HG03439 (cell line): ENCODE measurements around the gene ZNF385B.

Experiments
- ATAC-seq: cut with Tn5 transposase; IDR thresholded peaks from one replicate; pipeline ENCODE4 v1.9.1; 2021; ENCODE audit warnings: mild to moderate bottlenecking, moderate library complexity; ENCODE audit not compliant: unreplicated experiment

ZNF385B gene

GRCh38 chr2:179857236-179857635, 4.2 kb downstream of the ZNF385B start:
- ATAC-seq = no peak

DNA sequence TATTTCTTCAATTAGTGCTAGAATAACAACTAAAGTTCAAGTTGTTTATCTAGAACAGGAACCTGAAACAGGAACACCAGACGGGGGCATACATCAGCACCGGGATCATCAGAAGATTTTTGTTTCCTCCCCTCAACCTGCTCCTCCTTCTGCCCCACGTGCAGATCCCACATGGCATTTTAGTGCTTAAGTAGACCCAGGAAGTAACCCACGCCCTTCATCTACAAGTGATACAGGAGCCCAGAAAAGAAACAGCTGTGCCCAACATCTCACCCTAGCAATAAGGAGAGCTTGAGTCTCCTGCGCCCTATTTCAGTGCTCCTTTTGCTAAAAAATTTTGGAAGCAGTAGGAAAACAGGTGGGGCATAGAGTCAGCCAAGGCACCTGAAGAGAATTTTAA, 5.2 kb downstream of the ZNF385B start:
- no peak for ATAC-seq

GRCh38 chr2:179855673-179856072, 5.7 kb downstream of the ZNF385B start:
- ATAC-seq = no peak

DNA sequence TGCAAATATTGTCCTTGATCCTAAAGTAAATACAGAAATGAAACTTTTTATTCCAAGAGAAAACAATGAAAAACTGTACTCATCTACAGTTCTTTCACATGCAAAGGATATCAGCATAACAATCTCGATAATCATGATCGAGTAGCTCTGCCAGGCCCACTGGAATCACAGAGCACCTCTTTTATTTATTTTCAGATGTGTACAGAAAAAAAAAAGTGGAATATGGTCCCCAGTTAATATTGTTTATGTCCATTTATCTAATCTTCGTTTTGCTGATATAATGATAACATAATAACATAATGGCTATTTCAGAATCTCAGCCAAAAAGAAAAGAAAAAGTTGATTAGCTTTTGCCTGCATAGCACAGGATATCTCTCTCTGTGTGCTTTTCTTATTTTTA, 6.5 kb downstream of the ZNF385B start:
- ATAC-seq = no peak

GRCh38 chr2:179853108-179853507, 8.3 kb downstream of the ZNF385B start:
- no peak for ATAC-seq

DNA sequence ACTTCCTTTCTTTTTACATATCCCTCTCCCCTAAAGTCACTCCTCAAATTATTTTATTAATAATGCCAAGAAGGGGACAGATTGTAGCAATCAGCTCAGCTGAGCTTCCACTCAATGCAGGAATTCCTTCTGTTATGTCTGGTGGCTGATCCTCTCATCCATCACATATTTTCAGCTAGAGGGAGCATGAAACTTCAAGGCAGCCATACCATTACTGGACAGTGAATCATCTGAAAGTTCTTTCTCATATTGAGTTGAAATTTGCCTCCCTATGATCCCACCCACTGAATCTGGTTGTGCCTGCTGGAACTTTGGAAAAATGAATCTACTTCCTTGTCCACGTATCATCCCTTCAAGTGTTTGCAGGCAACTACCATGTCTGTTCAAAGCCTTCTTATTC, 11.2 kb downstream of the ZNF385B start:
- no peak for ATAC-seq

DNA sequence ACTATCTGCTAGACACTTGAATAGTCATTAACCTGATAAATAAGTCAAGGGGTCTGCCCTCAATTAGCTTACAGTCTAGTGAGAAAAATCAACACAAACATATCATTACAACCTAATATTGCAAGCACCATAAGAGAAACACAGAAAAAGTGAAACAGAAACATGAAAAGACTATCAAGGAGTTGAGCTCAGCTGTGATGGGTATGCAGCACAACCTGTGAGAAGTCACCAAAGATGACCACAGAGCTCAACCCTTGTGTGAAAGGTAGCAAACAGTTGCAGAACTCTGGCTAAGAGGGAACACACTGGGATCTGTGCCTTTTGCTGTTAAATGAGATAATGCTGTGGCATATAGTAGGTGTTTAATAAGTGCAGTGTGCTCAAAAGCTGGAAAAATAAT, 11.7 kb downstream of the ZNF385B start:
- ATAC-seq = no peak

DNA sequence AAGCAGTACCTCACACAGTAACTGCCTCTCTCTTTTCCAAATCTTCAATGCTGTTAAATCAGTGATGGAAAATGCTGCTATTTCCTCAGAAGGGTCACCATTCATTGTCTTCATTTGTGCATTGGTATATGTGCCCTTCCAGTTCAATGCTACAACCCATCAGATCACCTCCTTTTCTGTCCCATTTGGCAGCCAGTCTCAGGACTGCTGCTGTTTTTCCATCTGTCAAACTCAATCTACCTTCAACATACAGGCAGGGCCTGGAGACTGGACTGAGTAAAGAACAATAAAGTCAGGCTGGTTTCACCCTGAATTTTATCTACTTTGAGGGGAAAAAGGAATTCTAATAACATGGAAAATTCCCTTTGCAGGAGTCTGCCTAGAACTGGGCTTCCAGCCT, 17.9 kb downstream of the ZNF385B start:
- no peak for ATAC-seq

- no peak for ATAC-seq
These were observed 18.8 kb downstream of the ZNF385B start for GRCh38 chr2:179842498-179843153.

DNA sequence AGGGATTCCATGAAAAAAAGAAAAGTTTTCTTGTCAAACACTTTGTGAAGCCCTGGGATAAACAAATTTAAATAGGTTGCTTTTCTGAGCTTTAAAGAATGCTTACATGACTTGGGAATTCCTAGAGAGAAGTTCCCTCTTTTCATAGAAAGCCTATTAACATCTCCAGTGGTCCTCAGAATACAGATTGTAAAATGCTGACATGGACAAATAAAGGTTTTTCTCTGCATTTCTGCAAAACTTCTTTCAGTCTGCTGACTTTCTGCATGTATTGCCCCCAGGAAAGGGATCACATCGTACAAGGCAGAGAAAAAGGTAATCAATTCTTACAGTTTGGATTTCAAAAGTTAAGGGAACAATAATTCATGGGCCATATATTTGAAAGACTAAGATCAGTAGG, 20.6 kb downstream of the ZNF385B start:
- no peak for ATAC-seq

GRCh38 chr2:179837408-179837807, 24.0 kb downstream of the ZNF385B start:
- ATAC-seq = no peak

DNA sequence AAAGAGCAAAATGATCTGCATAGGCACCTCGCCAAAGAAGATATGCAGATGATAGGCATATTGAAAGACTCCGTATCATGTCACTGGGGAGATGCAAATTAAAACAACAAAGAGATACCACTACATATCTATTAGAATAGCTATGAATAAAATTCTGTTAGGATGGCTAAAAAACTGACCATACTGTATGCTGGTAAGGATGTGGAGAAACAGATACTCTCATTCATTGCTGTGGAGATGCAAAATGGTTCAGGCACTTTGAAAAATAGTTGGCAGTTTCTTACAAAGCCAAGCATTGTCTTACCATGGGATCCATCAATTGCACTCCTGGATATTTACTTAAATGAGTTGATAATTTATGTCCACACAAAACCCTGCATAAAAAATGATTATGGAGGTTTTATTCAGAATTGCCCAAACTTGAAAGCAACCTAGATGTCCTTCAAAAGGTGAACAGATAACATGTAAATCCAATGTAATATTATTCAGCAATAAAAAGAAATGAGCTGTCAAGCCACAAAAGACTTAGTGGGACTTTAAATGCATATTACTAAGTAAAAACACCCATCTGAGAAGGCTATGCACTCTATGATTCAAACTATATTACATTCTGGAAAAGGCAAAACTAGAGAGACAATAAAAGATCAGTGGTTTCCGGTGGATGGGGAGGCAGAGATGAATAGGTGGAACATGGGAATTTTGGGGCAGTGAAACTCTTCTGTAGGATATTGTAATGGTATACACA, 31.2 kb downstream of the ZNF385B start:
- ATAC-seq = no peak

- ATAC-seq = no peak
These were observed 35.1 kb downstream of the ZNF385B start for GRCh38 chr2:179826297-179826696.

GRCh38 chr2:179825494-179825893, 35.9 kb downstream of the ZNF385B start:
- ATAC-seq = no peak

GRCh38 chr2:179824961-179825360, 36.5 kb downstream of the ZNF385B start:
- ATAC-seq = no peak

- no peak for ATAC-seq
These were observed 38.9 kb downstream of the ZNF385B start for GRCh38 chr2:179822540-179822939.

- ATAC-seq = no peak
These were observed 42.9 kb downstream of the ZNF385B start for GRCh38 chr2:179818546-179818945.

- no peak for ATAC-seq
These were observed 44.1 kb downstream of the ZNF385B start for GRCh38 chr2:179817181-179817841.

DNA sequence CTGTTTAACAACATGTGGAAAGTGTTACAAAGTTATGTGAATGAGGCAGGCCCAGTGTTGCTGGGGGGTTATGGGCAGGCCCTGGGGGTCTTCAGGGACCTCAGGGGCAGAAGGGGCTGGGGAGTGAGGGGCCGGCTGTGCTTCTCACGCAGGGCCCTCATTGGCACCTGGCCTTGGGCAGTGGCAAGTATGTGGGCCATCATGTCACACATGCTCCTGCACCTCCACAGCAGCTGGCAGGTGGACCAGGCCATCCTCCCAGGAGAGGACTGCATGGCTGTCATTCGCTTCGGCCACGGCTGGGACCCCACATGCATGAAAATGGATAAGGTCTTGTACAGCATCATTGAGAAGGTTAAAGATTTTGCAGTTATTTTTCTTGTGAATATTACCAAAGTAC, 47.4 kb downstream of the ZNF385B start:
- ATAC-seq = no peak

DNA sequence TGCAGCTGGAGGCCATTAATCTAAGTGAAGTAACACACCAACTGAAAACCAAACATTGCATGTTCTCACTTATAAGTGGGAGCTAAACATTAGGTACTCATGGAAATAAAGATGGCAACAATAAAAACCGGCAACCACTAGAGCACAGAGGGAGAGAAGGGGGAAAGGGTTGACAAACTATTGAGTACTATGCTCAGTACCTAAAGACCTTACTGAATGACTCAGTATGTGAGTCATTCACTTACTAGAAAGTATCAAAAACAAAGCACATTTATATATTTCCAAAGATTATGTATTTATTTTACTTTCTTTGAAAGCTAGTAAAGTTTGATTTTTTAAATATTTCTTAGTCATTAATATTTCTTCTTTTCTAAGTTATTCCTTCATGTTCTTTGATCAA, 48.9 kb downstream of the ZNF385B start:
- ATAC-seq = no peak

DNA sequence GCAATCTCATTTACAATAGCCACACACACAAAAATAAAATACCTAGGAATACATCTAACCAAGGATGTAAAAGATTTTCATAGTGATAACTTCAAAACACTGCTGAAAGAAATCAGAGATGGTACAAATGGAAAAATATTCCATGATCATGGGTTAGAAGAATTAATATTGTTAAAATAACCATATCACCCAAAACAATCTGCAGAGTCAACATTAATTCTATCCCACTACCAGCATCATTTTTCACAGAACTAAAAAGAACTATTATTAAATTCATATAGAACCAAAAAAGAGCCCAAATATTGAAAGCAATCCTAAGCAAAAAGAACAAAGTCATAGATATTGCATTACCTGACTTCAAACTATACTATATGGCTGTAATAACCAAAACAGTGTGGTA, 50.4 kb downstream of the ZNF385B start:
- ATAC-seq = no peak

- ATAC-seq = no peak
These were observed 51.8 kb downstream of the ZNF385B start for GRCh38 chr2:179809606-179810005.
